Stimulated activated naive CD4-positive, alpha-beta T cell (primary cell): ENCODE results near the gene BAG5.
"Not testable (repeated sequence)": the region's sequence is repeated elsewhere in the genome, so short reads cannot be mapped to it uniquely, and the experiment has no call there.

Experiments
- DNase-seq, 6 experiments: peaks; one replicate each; lab custom pipeline; 2025; lab: John Stamatoyannopoulos, UW

Gene BAG5

DNA sequence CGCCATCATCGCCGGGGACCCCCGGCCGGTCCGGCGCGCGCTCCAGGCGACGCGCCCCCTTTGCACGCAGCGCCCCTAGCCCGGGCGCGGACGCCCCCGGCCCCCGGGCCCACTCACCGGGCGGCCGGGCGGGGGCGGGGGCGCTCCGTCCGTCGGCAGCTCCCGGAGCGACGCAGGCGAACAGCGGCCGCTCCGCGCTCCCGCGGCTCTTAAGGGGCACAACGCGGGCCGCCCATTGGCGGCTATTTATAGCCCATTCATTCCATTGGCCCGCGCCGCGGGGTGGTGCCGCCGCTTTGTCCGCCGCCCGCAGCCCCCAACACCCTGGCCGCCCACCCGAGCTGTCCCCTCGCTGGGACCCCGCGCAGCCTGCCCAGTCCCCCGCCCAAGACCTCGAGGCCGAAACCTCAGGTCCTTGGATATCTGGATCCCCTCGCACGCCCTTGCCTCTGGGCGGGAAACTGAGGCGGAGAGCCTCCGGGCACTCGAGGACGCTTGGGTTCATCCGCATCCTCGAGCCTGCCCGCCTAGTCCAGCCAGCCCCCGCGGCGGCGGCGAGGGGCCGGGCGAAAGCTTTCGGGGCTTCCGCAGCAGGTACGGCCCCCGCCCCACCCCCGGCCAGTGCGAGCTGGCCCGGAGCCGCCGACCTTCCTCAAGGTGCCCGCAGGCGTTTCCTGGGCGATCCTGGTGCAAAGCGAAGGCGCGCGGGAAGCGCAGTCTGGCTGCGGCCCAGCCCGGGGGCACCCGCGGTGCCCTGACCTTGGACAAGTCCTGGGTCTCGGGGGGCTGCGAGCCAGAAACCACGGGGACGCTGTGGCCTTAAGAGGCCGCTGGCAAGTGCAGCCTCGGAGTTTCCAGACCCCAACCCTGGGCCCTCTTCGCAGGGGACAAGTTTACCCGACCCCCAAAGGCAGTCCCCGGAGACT lies 39.5 kb downstream of the BAG5 start, which contains the start of gene CKB:
Gene CKB (minus strand): TSS at position 182 of the 926 bp plus-strand sequence. CDS start 337 bp downstream, outside the sequence.
- no peak for DNase-seq

DNA sequence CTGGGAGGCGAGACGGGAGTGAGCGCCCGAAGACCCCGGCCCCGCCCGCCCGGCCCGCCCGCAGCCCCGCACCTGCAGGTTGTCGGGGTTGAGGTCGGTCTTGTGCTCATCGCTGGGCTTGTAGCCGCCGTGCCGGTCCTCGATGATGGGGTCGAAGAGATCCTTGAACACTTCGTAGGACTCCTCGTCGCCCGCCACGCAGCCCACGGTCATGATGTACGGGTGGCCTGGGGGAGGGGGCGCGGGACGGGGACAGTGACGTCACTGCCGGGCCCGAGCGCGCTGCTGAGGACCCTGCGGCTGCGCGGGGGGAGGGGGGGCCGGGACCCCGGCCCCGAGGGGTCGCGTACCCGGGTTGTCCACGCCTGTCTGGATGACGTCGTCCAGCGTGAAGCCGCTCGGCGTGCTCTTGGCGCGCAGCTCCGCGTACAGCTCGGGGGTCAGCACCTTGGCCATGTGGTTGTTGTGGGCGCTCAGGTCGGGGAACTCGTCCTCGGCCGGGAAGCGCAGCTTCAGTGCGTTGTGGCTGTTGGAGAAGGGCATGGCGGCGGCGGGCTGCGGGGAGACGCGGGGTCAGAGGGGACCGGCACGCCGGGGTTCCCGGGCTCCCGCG lies 40.4 kb downstream of the BAG5 start:
- peak in 2 of 6 experiments; percentile 30 to 37 for DNase-seq

DNA sequence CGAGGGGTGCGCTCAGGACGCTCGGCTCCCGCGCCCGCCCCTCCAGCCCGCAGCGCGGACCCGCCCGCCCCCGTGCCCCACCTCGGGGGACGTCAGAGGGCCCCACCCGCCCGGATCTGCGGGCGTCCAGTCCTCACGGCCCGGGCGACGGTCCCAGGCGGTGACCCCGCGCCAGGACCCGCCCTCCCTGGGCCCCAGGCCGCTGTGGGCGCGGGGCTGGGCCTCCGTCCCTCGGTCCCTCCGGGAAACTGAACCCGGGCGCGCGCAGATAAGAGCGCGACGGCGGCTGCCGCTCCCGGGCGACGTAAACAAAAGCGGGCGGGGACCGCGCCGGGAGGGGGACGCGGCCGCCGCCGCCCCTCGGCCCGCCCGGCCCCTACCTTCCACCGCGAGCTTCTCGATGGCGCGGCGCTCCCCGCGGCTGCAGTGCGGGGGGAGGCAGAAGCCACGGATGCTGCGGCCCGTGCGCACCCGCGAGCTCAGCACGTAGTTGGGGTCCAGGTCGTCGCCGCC lies 41.0 kb downstream of the BAG5 start:
- DNase-seq: peak in 2 of 6 experiments; percentile 24 to 30

DNA sequence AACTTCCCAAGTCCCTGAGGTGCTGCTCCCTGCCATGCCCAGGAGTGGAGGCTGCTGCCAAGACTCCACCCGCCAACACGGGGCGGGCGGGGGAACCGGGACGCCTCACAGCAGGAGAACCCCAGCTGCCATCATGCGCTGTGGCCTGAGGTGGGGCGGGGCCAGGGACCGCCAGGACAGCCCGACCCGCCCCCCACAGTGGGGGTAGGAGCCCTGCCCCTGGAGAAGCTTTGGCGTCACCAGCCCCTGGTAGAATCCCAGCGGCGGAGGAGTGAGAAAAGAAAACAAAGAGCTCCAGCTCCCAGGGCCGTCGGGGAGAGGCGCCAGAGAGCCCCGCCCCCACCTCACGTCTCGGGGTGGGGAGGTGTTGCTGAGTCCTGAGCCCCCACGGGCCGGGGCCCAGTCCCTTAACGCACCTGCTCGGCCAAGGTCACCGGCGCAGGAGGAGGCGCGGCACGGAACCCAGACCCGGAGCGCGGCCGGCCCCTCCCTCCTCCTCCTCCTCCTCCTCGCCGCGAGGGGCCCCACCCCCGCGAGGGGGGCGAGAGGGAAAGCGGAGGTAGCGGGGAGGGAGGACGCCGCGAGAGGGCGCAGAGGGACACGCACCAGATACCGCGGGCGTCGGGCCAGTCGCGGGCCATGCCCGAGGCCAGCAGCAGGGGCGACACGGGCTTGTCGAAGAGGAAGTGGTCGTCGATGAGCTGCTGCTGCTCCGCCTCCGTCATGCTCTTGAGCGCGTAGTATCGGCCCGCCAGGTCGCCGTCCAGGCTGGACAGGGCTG lies 41.6 kb downstream of the BAG5 start:
- peak; percentile 30 to 64 (median 62) for DNase-seq

DNA sequence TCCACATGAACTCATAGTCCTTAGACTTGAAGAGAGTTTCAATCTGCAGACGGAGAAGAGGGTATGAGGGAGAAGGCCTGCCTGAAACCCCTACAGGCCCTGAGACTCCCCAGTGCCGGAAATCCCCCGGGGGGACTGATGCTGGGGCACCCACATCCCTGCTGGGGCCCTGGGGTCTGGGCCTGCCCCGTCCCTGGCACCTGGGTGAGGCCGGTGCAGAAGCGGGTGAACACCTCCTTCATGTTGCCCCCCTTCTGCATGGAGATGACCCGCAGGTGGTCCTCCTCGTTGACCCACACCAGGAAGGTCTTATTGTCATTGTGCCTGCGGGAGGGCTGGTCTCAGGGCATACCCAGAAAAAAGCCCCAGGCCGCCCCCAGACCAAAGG lies 42.2 kb downstream of the BAG5 start:
- DNase-seq: no peak

DNA sequence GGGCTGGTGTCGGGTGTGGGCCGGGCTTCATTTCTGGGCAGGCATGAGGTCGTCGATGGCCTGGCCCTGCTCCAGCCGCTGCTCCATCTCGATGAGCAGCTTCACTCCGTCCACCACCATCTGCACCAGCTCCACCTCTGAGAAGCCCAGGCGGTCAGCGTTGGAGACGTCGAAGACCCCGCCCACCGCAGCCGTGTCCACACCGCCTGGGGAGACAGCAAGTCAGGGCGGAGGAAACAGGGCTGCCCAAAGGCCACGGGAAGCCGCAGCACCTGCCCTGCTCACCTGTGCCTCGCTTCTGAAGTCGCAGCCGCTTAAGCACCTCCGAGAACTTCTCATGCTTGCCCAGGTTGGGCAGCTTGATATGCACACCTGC lies 42.6 kb downstream of the BAG5 start:
- DNase-seq: no peak

DNA sequence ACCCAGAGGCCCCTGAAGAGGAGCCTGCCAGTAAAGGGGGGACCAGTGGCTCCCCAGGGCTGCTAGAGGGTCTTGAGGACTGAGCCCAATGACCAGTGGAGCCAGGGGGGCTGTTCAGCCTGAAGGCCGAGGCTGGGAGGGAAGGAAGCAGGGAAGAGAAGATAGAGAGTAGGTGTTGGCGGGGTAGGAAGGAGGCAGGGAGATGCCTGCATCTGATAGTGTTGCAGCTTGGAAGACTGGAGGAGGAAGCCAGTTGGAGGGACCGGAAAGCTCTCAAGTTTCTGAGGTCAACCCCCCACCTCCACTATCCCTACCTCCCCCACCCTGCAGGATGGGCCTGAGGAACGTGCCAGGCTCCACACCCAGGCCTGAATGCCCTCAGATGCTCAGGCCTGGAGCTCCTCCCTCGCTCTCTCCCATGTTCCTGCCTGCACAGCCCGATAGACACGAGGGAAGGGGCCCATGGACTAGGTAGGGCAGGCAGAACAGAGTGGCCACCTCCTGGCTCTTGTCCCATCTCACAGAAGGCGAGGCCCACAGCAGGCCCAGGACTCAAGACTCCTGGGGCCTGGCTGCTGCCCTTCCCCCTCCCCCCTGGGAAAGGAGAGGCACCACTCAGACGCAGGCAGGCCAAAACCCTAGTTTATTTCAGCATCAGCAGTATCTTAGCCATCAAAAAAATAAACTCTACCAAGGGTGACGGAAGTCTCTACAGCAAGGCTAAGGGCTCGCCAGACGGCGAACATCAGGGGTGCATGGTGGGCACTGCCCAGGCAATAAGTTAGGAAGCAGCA lies 43.2 kb downstream of the BAG5 start:
- DNase-seq: peak in 1 of 6 experiments; percentile 24

DNA sequence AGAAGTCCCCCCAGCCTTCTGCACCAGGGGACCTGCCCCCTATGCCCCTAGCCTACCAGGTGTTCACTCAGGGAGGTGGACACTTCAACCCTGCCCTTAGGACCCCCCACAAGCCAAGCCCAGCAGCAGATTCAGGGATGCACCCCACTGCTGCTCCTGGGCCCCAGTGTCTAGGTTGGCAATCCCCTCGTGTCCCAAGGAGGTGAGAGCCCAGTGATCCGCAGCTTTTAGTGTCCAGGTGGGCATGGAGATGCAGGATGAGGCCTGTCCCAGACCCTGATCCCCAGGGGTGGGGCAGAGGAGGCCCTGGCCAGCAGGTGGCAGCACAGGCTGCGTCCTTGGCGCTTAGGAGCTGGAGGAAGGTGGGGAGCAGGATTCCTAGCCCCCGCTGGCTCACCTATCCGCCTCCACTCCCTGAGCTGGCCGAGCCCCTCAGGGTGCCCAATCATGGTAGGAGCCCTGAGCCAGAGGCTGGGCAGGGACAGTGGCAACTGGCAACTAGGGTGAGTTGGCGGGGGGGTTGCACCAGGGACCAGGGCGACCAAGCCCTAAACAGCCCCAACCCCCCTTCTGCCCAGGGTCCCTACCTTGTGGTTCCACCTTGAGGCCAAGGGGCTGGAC lies 43.9 kb downstream of the BAG5 start:
- DNase-seq: peak in 5 of 6 experiments; percentile 31 to 63 (median 44)

DNA sequence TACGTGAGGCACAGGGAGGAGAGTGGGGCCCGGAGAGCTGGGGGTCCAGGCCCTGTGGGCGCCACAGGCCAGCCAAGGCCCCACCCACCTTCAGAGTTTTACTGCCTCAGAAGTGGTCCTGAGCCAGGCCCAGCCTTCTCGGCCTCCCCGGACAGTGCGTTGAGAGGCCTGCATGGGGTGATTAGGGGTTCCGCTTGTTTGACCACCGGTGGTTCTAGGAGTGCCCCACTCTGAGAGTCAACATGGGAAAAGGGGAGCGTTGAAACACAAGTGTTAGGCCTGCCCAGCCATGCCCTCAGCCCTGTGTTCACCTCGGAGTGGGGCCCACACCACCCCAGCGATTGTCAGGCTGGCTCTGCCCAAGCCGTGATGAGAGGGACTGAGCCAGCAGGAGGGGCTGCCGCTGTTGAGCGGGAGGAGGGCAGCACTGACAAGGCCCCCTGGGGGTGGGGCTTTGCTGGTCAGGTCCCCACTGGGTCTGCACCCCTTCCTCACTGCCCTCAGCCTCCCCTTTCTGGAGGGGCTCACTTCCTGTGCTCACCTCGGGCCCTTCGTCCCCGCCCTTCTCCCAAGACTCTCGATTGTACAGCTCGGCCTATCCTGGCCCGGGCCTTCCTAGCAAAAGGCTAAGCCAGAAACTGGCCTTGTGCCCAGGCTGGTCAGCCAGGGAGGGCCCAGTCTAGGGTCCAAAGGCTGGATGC lies 44.6 kb downstream of the BAG5 start:
- DNase-seq: no peak

DNA sequence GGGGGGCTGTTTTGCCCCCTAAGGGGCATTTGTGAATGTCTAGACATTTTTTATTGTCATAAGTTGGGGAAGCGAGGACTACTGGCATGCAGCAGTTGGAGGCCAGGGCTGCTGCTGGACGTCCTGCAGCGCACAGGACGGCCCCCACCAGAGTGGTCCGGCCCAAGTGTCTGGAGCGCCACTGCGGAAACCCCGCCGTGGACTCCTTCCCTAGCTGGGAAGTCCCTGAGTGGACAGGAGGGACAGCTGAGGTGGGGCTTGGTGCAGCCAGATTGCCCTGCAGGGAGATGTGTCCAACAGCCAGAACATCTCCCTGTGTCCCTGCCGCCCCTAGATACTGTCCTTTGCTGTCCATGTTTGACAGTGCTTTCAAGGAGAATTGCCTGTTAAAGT lies 45.3 kb downstream of the BAG5 start:
- no peak for DNase-seq

DNA sequence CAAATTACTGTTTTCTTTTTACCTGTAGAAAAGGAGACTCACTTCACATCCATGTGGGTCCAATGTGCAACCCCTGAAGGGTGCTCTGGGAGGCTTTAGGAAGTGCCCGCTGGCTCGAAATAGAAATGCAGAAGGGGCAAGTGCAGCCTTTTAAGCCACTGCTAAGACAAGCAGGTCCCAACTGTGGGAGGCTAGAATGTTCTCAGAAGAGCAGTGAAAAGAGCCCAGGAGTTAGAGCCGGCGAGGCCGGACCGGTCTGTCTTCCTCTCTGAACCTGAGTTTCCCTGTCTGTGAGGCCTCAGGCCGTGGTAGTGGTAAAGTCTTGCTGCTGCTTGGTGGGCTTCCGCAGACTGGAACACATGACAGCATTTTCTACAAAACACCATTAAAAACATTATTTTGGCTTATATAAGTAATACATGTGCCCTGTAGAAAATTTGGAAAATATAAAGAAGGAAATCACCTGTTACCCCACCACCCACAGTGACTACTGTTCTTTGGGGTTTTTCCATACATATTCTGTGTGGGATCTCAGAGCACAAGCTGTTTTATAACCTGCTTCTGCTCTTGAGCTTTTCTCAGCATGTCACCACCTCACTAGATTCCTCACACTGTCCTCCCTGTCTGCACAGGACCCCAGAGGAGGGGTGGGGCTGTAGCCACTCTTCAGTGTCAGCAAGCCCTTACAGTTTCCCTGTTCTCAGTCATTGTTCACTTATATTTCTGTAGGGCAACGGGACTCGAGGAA lies 45.9 kb downstream of the BAG5 start:
- no peak for DNase-seq

DNA sequence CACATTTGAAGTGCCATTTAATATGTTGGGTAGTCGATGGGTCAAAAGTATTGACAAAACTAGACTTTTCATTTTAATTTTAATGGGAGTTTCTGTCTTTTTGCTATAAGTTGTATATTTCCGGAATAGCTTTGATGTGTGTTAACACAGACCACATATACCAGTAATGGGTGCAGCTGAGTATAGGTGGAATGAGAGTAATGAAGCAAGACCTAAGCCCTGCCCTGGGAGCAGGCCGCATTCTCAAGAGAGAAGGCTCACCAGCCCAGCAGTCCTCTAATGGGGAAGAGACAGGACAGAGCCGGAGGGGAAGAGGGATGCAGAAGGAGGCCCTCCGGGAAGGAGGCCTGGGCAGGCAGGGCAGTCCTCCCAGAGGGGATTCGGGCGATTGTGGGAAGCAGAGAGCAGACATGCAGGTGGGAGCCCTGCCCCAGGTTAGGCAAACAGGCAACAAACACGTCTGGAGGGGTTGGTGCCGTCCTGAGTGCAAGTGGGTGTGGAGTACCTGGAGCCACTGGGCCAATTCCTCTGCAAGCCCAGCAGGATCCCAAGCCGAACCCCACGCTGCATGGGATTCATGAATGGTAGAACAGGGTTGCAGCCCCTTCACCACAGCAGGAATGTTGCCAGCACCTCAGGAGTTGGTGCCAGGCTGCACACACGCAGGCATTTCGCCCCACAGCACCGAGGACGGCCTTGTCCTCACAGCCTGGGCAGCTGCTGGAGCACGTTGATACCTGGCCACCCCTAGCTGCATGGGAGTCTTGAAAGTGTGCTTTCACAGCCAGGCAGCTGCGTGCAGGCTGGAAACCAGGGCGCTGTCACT lies 47.6 kb downstream of the BAG5 start:
- no peak for DNase-seq

DNA sequence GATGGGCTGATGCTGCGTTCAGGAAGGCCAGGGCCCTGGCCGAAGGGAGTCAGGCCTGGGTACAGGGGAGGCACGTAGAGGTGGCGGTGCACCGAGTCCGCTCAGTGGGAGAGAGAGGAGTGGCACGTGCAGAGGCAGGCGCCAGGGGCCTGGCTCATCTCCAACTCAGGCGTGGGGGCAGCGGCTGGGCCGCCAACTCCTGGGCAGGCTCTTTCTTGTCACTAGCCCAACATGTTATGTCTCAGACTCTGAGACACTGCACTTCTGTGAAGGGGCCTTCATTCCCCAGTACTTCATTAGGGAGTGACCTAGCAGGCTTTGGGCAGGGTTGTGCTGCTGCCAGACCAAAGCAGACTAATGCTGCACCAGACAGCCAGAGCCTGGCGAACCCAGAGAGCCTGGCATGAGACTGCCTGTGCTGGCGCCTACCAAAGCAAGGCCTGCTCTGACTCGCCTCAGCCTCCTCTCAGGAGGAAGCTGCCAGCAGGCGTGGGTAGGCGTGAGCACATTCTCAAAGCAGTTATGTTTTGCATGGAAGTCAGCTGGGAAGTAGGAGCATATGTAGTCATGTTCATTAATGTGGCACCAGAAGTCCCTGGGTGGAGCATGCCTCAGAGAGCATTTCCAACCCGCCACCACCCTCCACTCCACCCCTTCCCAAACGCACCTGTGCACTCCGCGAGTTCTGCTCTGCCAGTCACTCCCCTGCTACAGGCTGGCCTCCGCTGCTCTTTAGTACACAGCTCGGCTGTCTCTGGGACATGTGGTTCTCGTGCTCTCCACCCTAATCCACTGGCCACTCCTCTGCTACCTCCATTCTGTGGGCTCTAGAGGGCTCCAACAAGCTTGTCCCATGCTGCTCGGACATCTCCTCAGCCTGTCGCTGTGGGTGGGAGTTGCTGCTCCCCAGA lies 49.5 kb downstream of the BAG5 start:
- DNase-seq: no peak

DNA sequence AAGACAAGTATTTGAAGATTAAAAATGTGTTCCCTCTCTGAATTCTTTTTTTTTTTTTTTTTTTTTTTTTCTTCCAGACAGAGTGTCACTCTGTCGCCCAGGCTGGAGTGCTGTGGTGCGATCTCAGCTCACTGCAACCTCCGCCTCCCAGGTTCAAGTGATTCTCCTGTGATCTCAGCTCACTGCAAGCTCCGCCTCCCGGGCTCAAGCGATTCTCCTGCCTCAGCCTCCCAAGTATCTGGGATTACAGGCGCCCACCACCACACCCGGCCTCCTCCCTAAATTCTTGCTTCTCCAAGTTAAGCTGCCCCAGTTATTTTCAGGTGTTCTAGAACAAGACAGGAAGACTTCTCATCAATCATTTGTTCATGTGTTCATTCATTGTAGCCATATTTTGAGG lies 50.3 kb downstream of the BAG5 start:
- not testable (repeated sequence) for DNase-seq

DNA sequence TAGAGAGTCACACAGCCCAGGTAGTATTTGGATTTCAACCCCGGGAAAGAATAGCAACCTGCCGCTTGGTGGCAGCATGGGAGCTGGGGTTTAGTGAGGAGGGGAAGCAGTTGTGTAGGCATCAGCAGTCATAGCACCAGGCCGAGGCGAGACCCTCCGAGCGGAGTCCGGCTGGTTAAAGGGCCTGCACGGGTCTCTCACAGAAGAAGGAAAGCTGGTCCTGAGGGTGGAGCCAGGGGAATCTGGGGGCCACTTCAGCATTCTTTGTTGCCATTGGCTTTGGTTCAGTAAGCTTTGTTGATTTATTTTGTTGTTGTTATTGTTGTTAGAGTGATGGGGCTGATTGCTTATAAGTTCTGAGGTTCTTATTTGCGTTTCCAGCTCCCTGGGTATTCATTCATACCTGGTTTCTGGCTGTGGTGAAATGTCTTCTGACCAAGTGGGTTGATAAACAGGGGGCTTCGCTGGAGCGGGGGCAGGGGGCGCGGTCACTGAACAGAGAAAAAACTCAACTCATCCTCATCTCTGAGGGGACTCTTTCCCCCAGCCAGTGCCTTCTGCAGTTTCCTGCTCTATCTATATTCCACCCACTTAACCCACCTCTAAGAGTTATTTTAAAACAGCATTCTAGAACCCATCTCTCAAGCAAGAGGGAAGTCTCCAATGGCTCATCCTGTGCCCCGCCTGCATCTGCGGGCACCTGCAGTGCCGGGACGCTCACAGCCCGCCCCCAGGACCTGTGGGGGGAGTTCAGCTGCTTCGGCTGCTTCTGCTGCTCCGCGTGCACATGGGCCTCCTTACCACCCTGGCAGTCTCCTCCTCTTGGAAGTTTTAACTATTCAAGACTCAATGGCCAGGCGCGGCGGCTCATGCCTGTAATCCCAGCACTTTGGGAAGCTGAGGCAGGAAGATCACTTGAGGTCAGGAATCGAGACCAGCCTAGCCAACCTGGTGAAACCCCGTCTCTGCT lies 51.4 kb downstream of the BAG5 start:
- DNase-seq: no peak
